RWPE2 (cell line): ENCODE data around the gene SERPINA3.

ENCODE experiments used
- ATAC-seq: fragments of 200-7000 bp; cut with Tn5 transposase; 3 replicates; pipeline ENCODE4 v1.9.1; 2021; ENCODE audit warnings: low read depth
- DNase-seq: peaks from one replicate; pipeline ENCODE4 v3.0.0-alpha.2; 2020; ENCODE audit warnings: low spot score
- H3K27ac ChIP-seq: fragments of 450-650 bp; 2 replicates; pipeline ENCODE4 v1.5.1; 2017; ENCODE audit warnings: mild to moderate bottlenecking; ENCODE audit not compliant: poor library complexity, severe bottlenecking
- H3K27me3 ChIP-seq: fragments of 250-450 bp; sonication (Bioruptor Pico); 2 replicates; pipeline ENCODE4 v1.5.1; 2021; ENCODE audit warnings: mild to moderate bottlenecking, moderate library complexity; ENCODE audit not compliant: insufficient read depth, poor library complexity, severe bottlenecking
- H3K36me3 ChIP-seq: fragments of 250-450 bp; sonication (Bioruptor Pico); 2 replicates; pipeline ENCODE4 v1.5.1; 2020; ENCODE audit warnings: low read depth, mild to moderate bottlenecking, moderate library complexity
- H3K4me1 ChIP-seq: fragments of 250-450 bp; sonication (Bioruptor Pico); 2 replicates; pipeline ENCODE4 v1.5.1; 2021; ENCODE audit warnings: mild to moderate bottlenecking, moderate library complexity; ENCODE audit not compliant: insufficient read depth, poor library complexity, severe bottlenecking
- H3K4me3 ChIP-seq: fragments of 250-450 bp; sonication (Bioruptor Pico); 2 replicates; pipeline ENCODE4 v1.5.1; 2021; ENCODE audit warnings: mild to moderate bottlenecking, moderate library complexity; ENCODE audit not compliant: severe bottlenecking
- H3K9me3 ChIP-seq: fragments of 250-450 bp; sonication (Bioruptor Pico); 2 replicates; pipeline ENCODE4 v1.5.1; 2021; ENCODE audit warnings: mild to moderate bottlenecking, moderate library complexity; ENCODE audit not compliant: severe bottlenecking
- TF ChIP-seq, protein P1 (sequence below): fragments of 450-650 bp; IDR thresholded peaks from one replicate; pipeline ENCODE4 v1.5.1; 2017; ENCODE audit warnings: mild to moderate bottlenecking, moderate library complexity; ENCODE audit not compliant: poor library complexity, severe bottlenecking

The SERPINA3 gene

DNA sequence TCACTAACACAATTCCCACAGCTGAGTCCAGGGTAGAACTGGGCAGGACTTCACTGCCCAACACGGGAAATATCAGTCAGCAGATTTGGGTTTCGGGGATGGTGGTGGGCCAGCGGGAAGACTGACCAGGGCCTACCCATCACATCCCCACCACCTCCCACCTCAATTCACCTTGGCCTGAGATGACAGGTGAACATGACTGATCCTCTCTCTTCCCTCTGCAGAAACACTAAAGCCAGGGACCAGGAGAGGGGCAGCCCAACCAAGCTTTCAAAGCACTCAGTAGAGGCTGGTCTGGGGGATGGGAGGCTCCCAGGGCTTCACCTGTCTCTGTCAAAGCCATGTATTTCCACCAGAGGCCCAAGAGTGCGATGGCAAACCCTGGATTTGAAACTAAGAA, 28.6 kb upstream of the SERPINA3 start:
- ATAC-seq (no peak), DNase-seq (no peak)
- Histone ChIP-seq H3K9me3 (peaks cover 2% of the 10 kb centered on the region), H3K27ac (no peak overlapping the region), H3K27me3 (no peaks in the 10 kb centered on the region), H3K36me3 (no peaks in the 10 kb centered on the region), H3K4me3 (no peak overlapping the region), H3K4me1 (no peaks in the 10 kb centered on the region)
- TF ChIP-seq, protein P1, sequence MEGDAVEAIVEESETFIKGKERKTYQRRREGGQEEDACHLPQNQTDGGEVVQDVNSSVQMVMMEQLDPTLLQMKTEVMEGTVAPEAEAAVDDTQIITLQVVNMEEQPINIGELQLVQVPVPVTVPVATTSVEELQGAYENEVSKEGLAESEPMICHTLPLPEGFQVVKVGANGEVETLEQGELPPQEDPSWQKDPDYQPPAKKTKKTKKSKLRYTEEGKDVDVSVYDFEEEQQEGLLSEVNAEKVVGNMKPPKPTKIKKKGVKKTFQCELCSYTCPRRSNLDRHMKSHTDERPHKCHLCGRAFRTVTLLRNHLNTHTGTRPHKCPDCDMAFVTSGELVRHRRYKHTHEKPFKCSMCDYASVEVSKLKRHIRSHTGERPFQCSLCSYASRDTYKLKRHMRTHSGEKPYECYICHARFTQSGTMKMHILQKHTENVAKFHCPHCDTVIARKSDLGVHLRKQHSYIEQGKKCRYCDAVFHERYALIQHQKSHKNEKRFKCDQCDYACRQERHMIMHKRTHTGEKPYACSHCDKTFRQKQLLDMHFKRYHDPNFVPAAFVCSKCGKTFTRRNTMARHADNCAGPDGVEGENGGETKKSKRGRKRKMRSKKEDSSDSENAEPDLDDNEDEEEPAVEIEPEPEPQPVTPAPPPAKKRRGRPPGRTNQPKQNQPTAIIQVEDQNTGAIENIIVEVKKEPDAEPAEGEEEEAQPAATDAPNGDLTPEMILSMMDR, result no peak

DNA sequence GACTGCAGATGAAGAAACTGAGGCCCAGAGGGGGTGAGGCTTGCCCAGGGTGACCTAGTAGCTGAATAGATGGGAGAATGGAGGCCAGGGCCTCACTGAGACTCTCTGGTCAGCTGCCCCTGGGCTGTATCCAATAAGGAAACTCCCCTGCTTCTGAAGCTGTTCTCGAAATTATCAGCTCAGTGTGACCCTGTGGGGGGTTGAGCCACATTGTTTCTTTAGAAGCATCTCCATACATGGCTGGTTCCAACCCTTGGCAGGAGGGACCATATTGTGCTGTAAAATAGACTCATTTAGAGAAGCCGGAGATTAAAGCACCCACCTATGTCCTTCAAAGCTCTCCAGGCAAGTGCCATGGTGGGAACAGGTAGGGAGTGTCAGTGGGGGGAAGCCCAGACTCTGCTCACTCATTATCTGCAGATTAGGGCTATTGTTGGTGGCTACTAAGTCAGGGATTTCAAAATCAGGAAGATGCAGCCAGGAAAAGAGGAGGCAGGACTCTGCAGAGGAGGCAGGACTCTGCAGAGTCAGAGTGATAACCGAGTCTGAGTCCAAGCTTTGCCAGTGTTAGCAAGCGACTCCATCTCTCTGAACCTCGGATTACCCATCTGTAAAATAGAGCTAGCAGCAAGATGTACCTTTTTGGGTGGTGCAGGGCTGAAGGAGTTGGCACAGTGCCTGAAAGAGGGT, 27.5 kb upstream of the SERPINA3 start:
- H3K36me3 ChIP-seq, result no peaks in the 10 kb centered on the region
- no peaks in the 10 kb centered on the region for H3K4me1 ChIP-seq
- H3K9me3 ChIP-seq, result peaks cover 2% of the 10 kb centered on the region
- ATAC-seq (no peak), DNase-seq (no peak)
- H3K4me3 ChIP-seq, result no peak overlapping the region
- H3K27me3 ChIP-seq, result no peaks in the 10 kb centered on the region
- TF ChIP-seq, protein P1, result no peak
- H3K27ac ChIP-seq, result no peak overlapping the region

DNA sequence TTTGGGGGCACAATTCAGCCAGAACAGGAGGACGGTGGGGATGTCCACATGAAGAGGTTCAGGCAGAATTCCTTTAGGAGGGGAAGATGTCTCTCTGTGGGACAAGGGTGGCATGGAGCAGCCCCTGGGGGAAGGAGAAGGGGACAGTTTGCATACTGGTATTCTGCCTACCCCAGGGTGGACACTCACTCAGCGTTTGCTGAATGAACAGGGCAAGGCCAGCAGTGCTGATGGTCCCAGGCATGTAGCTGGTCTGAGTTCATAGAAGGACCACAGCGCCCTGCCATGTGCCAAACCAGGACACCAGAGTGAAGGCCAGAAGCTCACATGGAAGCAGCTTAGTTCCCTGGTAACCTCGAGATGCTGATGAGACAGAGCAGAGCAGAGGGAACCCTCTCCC, 25.6 kb upstream of the SERPINA3 start:
- Histone ChIP-seq H3K4me1 (no peaks in the 10 kb centered on the region), H3K36me3 (no peaks in the 10 kb centered on the region), H3K27ac (no peak overlapping the region), H3K4me3 (no peak overlapping the region), H3K27me3 (no peaks in the 10 kb centered on the region), H3K9me3 (peaks cover 2% of the 10 kb centered on the region)
- DNase-seq (no peak), ATAC-seq (no peak)
- TF ChIP-seq, protein P1, result no peak

DNA sequence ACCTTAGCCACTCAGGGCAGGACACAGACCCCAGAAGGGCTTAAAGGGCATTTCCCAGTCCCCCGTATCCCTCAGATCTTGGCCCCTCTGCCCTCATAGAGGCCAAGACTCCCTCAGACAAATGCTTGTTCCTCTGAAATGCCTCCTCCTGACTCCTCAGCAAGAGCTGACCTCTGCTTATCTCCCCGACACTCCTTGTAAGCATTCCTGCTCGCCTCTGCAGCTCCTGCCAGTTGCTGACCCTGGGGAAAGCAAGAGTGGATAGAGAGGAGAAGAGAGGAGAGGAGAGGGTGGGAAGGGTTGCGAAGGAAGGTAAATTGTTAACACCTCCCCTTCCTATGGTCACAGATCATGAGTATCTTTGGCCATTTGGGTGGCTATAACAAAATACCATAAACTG, 23.9 kb upstream of the SERPINA3 start:
- Histone ChIP-seq H3K27me3 (no peaks in the 10 kb centered on the region), H3K9me3 (peaks cover 2% of the 10 kb centered on the region), H3K36me3 (no peaks in the 10 kb centered on the region), H3K4me1 (no peaks in the 10 kb centered on the region), H3K27ac (no peak overlapping the region), H3K4me3 (no peak overlapping the region)
- TF ChIP-seq, protein P1, result no peak
- DNase-seq (no peak), ATAC-seq (no peak)

DNA sequence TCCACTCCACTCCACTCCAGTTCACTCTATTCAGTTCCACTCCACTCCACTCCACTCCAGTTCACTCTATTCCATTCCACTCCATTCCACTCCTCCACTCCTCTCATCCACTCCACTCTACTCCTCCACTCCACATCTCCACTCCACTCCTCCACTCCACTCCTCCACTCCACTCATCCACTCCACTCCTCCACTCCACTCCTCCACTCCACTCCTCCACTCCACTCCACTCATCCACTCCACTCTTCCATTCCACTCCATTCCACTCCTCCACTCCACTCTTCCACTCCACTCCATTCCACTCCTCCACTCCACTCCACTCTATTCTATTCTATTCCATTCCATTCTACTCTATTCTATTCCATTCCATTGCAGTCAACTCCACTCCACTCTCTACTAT, 21.1 kb upstream of the SERPINA3 start:
- ATAC-seq, result no peak

More for the DNA sequence above, 21.1 kb upstream of the SERPINA3 start:
- Histone ChIP-seq H3K36me3 (no peaks in the 10 kb centered on the region), H3K27ac (no peak overlapping the region), H3K27me3 (no peaks in the 10 kb centered on the region), H3K4me3 (no peak overlapping the region), H3K9me3 (no peaks in the 10 kb centered on the region), H3K4me1 (no peaks in the 10 kb centered on the region)
- TF ChIP-seq, protein P1, result no peak
- no peak for DNase-seq
